Spinal cord (tissue), 10 donors: ENCODE measurements around the gene TSHR. TPM values are rescaled to one million over a fixed set of nuclear protein-coding genes. Genes with fewer than 3 reads are reported as not detected.

Experiments
- DNase-seq, 6 donors: peaks; one replicate each; pipeline versions ENCODE4 v3.0.0 to v3.0.0-alpha.2; 2013 to 2015; ENCODE audit warnings: low spot score in 6 of 6, low read depth in 4 of 6
- H3K27ac ChIP-seq: one replicate; pipeline ENCODE4 v1.5.1; 2013; ENCODE audit warnings: low read depth, low read length, control low read depth
- H3K27me3 ChIP-seq: one replicate; pipeline ENCODE4 v1.6.1; 2013; ENCODE audit warnings: low read length; ENCODE audit not compliant: control insufficient read depth, insufficient read depth
- H3K36me3 ChIP-seq: one replicate; pipeline ENCODE4 v1.6.1; 2013; ENCODE audit warnings: low read length; ENCODE audit not compliant: control insufficient read depth, insufficient read depth
- H3K4me1 ChIP-seq: one replicate; pipeline ENCODE4 v1.6.1; 2013; ENCODE audit warnings: low read length; ENCODE audit not compliant: control insufficient read depth, insufficient read depth
- H3K4me3 ChIP-seq: one replicate; pipeline ENCODE4 v1.5.1; 2013; ENCODE audit warnings: low read depth, low read length, control low read depth
- H3K9me3 ChIP-seq: one replicate; pipeline ENCODE4 v1.6.1; 2013; ENCODE audit warnings: low read length; ENCODE audit not compliant: control insufficient read depth, insufficient read depth
- WGBS: methylation state at CpG from one replicate; pipeline ENCODE4 v1.1.5; 2013; ENCODE audit warnings: missing lambda C conversion rate; ENCODE audit not compliant: insufficient coverage; 5-methylcytosine and 5-hydroxymethylcytosine counted together
- polyA plus RNA-seq, 2 donors: library from polyadenylated mRNA; unstranded; fragments of 120-200 nt; gene quantifications; one replicate each; pipeline ENCODE4 v1.2.1, GENCODE V29; 2013; ENCODE audit not compliant: insufficient read length in 2 of 2
- total RNA-seq, 2 donors: library from RNA; depleted of rRNA in 1 of 2; stranded (reverse); fragments of 120-200 nt in 1 of 2; fragments of >200 nt in 1 of 2; gene quantifications; one replicate each; pipeline versions ENCODE4 v1.2.3 to v1.2.4, GENCODE V29; 2013 to 2014
- donor health status: healthy.

TSHR gene
- total and polyA plus RNA-seq, 4 donors: 3.3 to 6.5 (median 4.8) TPM

DNA sequence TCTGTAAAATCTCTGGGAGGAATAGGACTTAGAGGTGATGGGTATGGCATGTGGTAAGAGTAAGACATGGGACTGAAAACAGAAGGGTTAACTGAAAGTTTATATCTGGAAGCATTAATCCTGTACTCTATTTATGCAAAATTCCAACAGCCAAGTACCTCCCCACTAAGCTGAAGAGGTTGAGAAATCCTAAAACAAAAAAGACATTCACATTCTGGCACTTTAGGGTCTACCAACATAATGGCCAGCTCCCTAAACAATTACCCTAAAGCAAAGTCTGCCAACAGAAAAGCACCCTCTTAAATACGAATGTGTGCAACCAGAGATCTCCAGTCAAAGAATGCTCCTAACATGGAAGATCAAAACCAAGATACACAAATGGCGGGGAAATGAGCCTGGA lies 178.0 kb downstream of the TSHR start:
- WGBS: 80% methylated on average over 1 of the region's 2 CpGs
- H3K27ac ChIP-seq: peak overlapping the region; percentile 71
- no peaks in the 10 kb centered on the region for H3K36me3 ChIP-seq
- peak in 4 of 6 donors; percentile 17 to 68 (median 35) for DNase-seq
- no peaks in the 10 kb centered on the region for H3K27me3 ChIP-seq
- no peak overlapping the region for H3K4me3 ChIP-seq
- H3K4me1 ChIP-seq: no peaks in the 10 kb centered on the region
- H3K9me3 ChIP-seq: peaks cover 6% of the 10 kb centered on the region

DNA sequence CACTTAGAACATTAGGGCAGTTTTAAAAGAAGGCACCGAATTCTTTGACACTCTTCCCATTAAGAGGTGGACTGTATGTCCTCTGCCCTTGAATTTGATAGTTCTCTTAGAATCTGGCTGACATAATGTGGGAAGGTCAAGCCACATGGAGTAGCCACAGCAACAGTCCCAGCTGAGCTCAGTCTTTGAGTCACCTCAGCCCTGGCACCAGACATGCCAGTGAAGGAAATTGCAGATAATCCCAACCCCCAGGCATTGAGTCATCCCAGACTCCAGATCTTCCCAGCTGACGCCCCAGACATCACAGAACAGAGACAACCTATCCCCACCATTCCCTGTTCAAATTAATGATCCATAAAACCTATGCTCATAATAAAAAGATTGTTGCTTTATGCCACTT lies 181.9 kb downstream of the TSHR start:
- no CpG with 5 or more reads among the region's 2 CpGs for WGBS

DNA sequence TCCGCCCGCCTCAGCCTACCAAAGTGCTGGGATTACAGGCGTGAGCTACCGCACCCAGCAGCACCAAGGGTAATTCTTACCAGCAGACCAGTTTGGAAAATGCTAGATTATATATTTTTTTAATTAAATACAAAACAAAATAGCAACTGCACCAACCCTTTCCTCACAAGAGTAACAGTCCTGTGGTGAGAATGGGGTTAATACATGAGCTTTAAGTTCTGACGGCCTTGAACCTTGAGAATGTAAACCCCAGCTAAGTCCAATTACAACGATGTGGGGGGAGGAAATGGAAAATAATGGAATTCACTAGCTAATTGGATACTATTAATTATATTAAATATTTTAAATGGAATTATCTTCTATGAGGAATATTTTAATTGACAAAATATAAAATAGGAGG lies 183.0 kb downstream of the TSHR start:
- H3K9me3 ChIP-seq: peaks cover 7% of the 10 kb centered on the region

More for the DNA sequence above, 181.9 kb downstream of the TSHR start:
- H3K9me3 ChIP-seq: peaks cover 7% of the 10 kb centered on the region
- H3K4me1 ChIP-seq: no peaks in the 10 kb centered on the region
- DNase-seq: no peak
- no peak overlapping the region for H3K27ac ChIP-seq
- no peak overlapping the region for H3K4me3 ChIP-seq
- H3K27me3 ChIP-seq: no peaks in the 10 kb centered on the region
- H3K36me3 ChIP-seq: no peaks in the 10 kb centered on the region

DNA sequence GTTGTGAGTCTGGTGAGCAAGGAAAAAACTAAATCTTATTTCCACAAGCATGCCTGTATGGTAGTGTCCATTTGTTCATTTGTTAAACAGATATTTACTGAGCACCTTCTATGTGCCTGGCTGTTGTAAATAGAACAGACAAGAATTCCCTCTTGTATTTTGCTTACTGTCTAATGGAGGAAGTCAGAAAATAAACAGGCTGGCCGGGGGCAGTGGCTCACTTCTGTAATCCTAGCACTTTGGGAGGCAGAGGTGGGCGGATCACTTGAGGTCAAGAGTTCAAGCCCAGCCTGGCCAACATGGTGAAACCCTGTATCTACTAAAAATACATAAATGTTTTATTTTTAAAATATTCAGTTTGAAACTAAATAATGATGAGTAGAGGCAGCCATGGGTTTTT lies 186.0 kb downstream of the TSHR start:
- no peaks in the 10 kb centered on the region for H3K27me3 ChIP-seq
- H3K4me1 ChIP-seq: no peaks in the 10 kb centered on the region
- H3K36me3 ChIP-seq: peaks cover 3% of the 10 kb centered on the region
- peaks cover 1% of the 10 kb centered on the region for H3K9me3 ChIP-seq
- DNase-seq: no peak
- WGBS: no CpG with 5 or more reads among the region's 2 CpGs
- H3K4me3 ChIP-seq: no peak overlapping the region
- H3K27ac ChIP-seq: no peak overlapping the region

More for the DNA sequence above, 183.0 kb downstream of the TSHR start:
- Histone ChIP-seq H3K27ac (no peak overlapping the region), H3K4me3 (no peak overlapping the region), H3K4me1 (no peaks in the 10 kb centered on the region), H3K36me3 (peaks cover 2% of the 10 kb centered on the region), H3K27me3 (no peaks in the 10 kb centered on the region)
- DNase-seq: no peak
- no CpG with 5 or more reads among the region's 6 CpGs for WGBS

DNA sequence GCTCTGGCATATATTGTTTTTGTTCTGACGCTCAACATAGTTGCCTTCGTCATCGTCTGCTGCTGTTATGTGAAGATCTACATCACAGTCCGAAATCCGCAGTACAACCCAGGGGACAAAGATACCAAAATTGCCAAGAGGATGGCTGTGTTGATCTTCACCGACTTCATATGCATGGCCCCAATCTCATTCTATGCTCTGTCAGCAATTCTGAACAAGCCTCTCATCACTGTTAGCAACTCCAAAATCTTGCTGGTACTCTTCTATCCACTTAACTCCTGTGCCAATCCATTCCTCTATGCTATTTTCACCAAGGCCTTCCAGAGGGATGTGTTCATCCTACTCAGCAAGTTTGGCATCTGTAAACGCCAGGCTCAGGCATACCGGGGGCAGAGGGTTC lies 188.4 kb downstream of the TSHR start:
- Histone ChIP-seq H3K4me3 (no peak overlapping the region), H3K9me3 (peaks cover 1% of the 10 kb centered on the region), H3K27ac (no peak overlapping the region), H3K27me3 (no peaks in the 10 kb centered on the region), H3K4me1 (no peaks in the 10 kb centered on the region), H3K36me3 (peaks cover 3% of the 10 kb centered on the region)
- WGBS: 100% methylated on average over 8 of the region's 8 CpGs
- DNase-seq: no peak

DNA sequence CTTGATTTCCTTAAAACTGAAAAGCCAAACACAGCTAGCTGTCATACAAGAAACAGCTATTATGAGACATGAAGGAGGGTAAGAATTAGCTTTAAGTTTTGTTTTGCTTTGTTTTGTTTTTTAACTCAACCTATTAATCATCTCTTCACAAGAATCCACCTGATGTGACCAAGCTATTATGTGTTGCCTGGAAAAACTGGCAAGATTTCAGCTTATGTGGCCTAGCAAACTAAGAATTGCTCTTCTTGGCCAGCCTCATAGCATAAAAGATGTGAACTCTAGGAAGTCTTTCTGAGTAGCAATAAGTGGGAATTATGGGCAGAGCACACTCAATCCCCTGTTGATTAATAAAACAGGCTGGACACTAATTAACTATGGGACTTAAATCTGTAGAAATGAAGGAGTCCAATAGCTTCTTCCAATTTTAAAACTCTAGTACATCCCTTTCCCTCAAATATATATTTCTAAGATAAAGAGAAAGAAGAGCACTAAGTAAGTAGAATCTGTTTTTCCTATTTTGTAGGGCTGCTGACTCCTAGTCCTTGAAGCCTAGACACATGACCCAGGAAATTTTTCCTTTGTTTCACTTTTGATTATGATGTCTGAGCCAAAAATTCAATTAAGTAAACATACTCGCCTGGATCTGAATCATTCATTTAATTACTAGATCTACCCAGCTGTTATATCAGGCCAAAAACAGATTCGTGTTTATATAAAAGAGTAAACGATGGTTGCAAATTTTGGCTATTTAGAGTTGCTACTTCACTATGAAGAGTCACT lies 189.6 kb downstream of the TSHR start:
- Histone ChIP-seq H3K9me3 (no peaks in the 10 kb centered on the region), H3K36me3 (peaks cover 3% of the 10 kb centered on the region), H3K4me3 (no peak overlapping the region), H3K27ac (no peak overlapping the region), H3K4me1 (no peaks in the 10 kb centered on the region), H3K27me3 (no peaks in the 10 kb centered on the region)
- DNase-seq: peak in 1 of 6 donors; percentile 11
- no CpG with 5 or more reads among the region's 3 CpGs for WGBS

DNA sequence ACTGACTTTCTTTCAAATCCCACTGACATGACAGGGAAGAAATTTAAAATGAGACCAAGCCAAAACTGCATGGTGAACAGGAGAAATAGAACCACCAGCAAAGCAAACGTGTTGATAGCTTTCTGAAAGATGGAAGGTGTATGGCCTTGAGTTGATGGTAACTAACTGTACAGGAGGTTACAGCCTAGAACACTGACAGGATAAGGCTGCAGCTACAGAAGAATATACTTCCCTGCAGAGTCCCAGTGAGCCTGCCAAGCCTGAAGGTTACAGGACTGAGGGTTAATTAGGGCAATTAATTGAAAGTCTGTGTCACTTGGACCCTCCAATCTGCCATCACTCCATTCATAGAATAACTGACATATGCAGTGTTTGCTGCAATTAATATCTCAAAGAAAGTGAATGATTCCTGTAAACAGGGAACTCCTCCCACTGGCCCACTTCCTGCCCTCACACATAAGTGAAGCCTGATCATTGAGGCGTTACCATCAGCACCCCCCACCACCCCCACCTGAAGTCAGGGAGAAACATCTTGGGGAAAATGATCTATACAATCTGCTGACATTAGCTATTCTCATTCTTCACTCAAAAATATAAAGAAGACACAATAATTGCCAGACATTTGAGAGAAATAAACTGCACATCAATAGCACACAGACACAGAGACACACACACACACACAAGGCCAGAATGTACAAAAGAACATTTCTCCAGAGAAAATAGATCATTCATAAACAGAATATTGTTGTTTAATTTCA lies 191.9 kb downstream of the TSHR start:
- no peak overlapping the region for H3K27ac ChIP-seq
- DNase-seq: no peak
- 78% methylated on average over 1 of the region's 2 CpGs for WGBS

DNA sequence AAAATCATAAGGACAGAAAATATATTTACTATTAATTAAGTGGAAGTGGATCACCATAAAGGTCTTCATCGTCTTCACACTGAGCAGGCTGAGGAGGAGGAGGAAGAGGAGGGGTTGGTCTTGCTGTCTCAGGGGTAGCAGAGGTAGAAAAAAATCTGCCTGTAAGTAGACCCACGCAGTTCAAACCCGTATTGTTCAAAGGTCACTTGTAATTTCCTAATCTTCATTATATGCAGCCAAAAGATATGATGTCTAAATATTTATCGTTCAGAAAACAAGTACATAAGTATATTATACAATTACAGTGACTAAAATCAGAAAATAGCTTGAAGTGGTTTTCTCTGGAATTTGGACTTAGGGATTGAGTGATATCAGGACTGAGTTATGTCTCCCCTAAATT lies 193.2 kb downstream of the TSHR start:
- no CpG with 5 or more reads among the region's 4 CpGs for WGBS
- Histone ChIP-seq H3K4me3 (no peak overlapping the region), H3K36me3 (no peaks in the 10 kb centered on the region), H3K4me1 (no peaks in the 10 kb centered on the region), H3K27ac (no peak overlapping the region), H3K9me3 (no peaks in the 10 kb centered on the region), H3K27me3 (no peaks in the 10 kb centered on the region)
- DNase-seq: no peak

More for the DNA sequence above, 191.9 kb downstream of the TSHR start:
- no peaks in the 10 kb centered on the region for H3K4me1 ChIP-seq
- no peak overlapping the region for H3K4me3 ChIP-seq
- H3K9me3 ChIP-seq: no peaks in the 10 kb centered on the region
- peaks cover 3% of the 10 kb centered on the region for H3K36me3 ChIP-seq
- no peaks in the 10 kb centered on the region for H3K27me3 ChIP-seq

DNA sequence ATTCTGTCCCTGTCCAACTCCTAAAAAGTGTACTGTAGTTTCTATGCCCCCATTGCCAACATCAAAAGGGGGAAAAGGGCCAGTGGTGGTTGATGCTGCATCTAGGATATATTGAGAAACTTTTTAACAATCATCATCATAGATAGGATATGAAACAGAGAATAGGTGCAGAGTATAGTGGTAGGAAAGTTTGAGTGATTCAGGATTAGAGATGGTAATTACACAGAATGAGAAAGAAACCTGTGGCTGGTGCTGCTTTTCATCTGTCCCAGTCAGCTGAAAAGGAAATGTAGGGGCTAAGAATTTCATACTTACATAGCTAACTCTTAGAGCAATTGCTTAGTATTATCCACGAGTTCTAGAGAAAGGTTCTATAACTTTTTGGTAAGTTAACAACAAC lies 197.8 kb downstream of the TSHR start:
- DNase-seq: no peak
- WGBS: no CpG with 5 or more reads among the region's 1 CpG
- Histone ChIP-seq H3K27me3 (no peaks in the 10 kb centered on the region), H3K4me3 (no peak overlapping the region), H3K36me3 (no peaks in the 10 kb centered on the region), H3K27ac (no peak overlapping the region), H3K9me3 (no peaks in the 10 kb centered on the region), H3K4me1 (no peaks in the 10 kb centered on the region)

DNA sequence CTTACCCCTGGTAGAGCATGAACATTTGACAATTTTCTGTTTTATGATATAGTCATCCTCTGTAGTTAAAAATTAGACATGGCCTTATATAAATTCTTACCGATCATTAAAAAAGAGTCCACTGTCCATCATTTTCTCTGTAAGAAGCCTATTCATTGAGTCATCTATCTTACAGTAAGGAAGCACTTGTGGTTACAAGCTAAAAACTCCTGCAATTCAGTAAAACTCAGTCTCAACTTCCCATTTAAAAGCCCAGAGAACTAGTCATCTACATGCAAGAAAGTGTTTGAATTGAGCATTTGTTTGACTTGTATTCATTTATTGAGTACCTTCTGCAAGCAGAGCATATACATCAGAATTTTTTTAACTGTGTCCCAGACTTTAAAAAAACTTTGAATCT lies 202.0 kb downstream of the TSHR start:
- no CpG with 5 or more reads among the region's 1 CpG for WGBS
- Histone ChIP-seq H3K27ac (no peak overlapping the region), H3K36me3 (no peaks in the 10 kb centered on the region), H3K27me3 (no peaks in the 10 kb centered on the region), H3K9me3 (no peaks in the 10 kb centered on the region), H3K4me1 (no peaks in the 10 kb centered on the region), H3K4me3 (no peak overlapping the region)
- no peak for DNase-seq
